Liver (tissue), 9 donors: ENCODE results near the gene ERBB4. TPM values are rescaled to one million over a fixed set of nuclear protein-coding genes. Genes with fewer than 3 reads are reported as not detected.

Experiments
- DNase-seq: peaks from one replicate; pipeline ENCODE4 v3.0.0-alpha.2; 2017; ENCODE audit warnings: low spot score
- H3K27ac ChIP-seq, 2 donors: one replicate each; pipeline ENCODE4 v1.7.0; 2013; ENCODE audit warnings: inconsistent platforms in 2 of 2, low read length in 2 of 2, control low read depth in 1 of 2, low read depth in 1 of 2, mild to moderate bottlenecking in 1 of 2
- H3K27me3 ChIP-seq, 4 donors: one replicate each; pipeline versions ENCODE4 v1.6.1 to v1.7.0; 2013; ENCODE audit warnings: low read length in 3 of 4, inconsistent platforms in 1 of 4, mild to moderate bottlenecking in 1 of 4, moderate library complexity in 1 of 4; ENCODE audit not compliant: control insufficient read depth in 4 of 4, insufficient read depth in 4 of 4
- H3K36me3 ChIP-seq, 4 donors: one replicate each; pipeline versions ENCODE4 v1.6.1 to v1.7.0; 2013; ENCODE audit warnings: low read length in 3 of 4, mild to moderate bottlenecking in 3 of 4, low read depth in 1 of 4, moderate library complexity in 1 of 4; ENCODE audit not compliant: control insufficient read depth in 4 of 4, insufficient read depth in 3 of 4
- H3K4me1 ChIP-seq, 4 donors: one replicate each; pipeline versions ENCODE4 v1.6.1 to v1.7.0; 2013; ENCODE audit warnings: low read length in 3 of 4, mild to moderate bottlenecking in 3 of 4, moderate library complexity in 1 of 4; ENCODE audit not compliant: control insufficient read depth in 4 of 4, insufficient read depth in 4 of 4
- H3K4me3 ChIP-seq, 3 donors: one replicate each; pipeline versions ENCODE4 v1.6.1 to v1.7.0; 2013; ENCODE audit warnings: low read length in 3 of 3, control low read depth in 1 of 3, low read depth in 1 of 3, mild to moderate bottlenecking in 1 of 3
- H3K9ac ChIP-seq, 2 donors: one replicate each; pipeline ENCODE4 v1.7.0; 2013; ENCODE audit warnings: low read length in 2 of 2, mild to moderate bottlenecking in 2 of 2, moderate library complexity in 2 of 2, control low read depth in 1 of 2, low read depth in 1 of 2
- H3K9me3 ChIP-seq, 4 donors: one replicate each; pipeline versions ENCODE4 v1.6.1 to v1.7.0; 2013; ENCODE audit warnings: low read length in 3 of 4; ENCODE audit not compliant: control insufficient read depth in 4 of 4
- ATF3 ChIP-seq: IDR thresholded peaks from 2 replicates; pipeline ENCODE4 v1.6.1; 2016; ENCODE audit warnings: antibody characterized with exemption
- CTCF ChIP-seq: fragments of 150-350 bp; IDR thresholded peaks from 2 replicates; pipeline ENCODE4 v1.5.1; 2017; ENCODE audit warnings: improper control_type of control experiment, low read depth, low read length; ENCODE audit not compliant: missing input control
- EGR1 ChIP-seq, 2 donors: IDR thresholded peaks; 2 replicates each; pipeline ENCODE4 v1.6.1; 2016 to 2018; ENCODE audit warnings: antibody characterized with exemption in 2 of 2, low read depth in 2 of 2
- FOXA1 ChIP-seq: IDR thresholded peaks from 2 replicates; pipeline ENCODE4 v1.6.1; 2016; ENCODE audit warnings: antibody characterized with exemption
- GABPA ChIP-seq, 2 donors: IDR thresholded peaks in 1 of 2; conservative IDR thresholded peaks in 1 of 2; 2 replicates each; pipeline ENCODE4 v1.6.1; 2016; ENCODE audit warnings: antibody characterized with exemption in 2 of 2, mild to moderate bottlenecking in 1 of 2, moderate library complexity in 1 of 2
- HNF4A ChIP-seq, 2 donors: conservative IDR thresholded peaks; 2 replicates each; pipeline ENCODE4 v1.6.1; 2016; ENCODE audit warnings: antibody characterized with exemption in 2 of 2, mild to moderate bottlenecking in 2 of 2
- HNF4G ChIP-seq: IDR thresholded peaks from 2 replicates; pipeline ENCODE4 v1.6.1; 2016; ENCODE audit warnings: antibody characterized with exemption
- JUND ChIP-seq, 2 donors: IDR thresholded peaks; 2 replicates each; pipeline ENCODE4 v1.6.1; 2016; ENCODE audit warnings: antibody characterized with exemption in 2 of 2
- NR2F2 ChIP-seq: IDR thresholded peaks from 2 replicates; pipeline ENCODE4 v1.6.1; 2016; ENCODE audit warnings: antibody characterized with exemption
- RAD21 ChIP-seq, 2 donors: IDR thresholded peaks; 2 replicates each; pipeline ENCODE4 v1.6.1; 2016; ENCODE audit warnings: antibody characterized with exemption in 2 of 2, mild to moderate bottlenecking in 2 of 2
- REST ChIP-seq: IDR thresholded peaks from 2 replicates; pipeline ENCODE4 v1.6.1; 2016; ENCODE audit warnings: antibody characterized with exemption, mild to moderate bottlenecking
- RXRA ChIP-seq, 2 donors: IDR thresholded peaks; 2 replicates each; pipeline ENCODE4 v1.6.1; 2017 to 2018; ENCODE audit warnings: antibody characterized with exemption in 2 of 2, mild to moderate bottlenecking in 1 of 2
- SP1 ChIP-seq: IDR thresholded peaks from 2 replicates; pipeline ENCODE4 v1.6.1; 2018; ENCODE audit warnings: antibody characterized with exemption, mild to moderate bottlenecking
- WGBS: extraction: QIAGEN DNeasy Blood & Tissue Kit; methylation state at CpG from one replicate; pipeline ENCODE4 v1.1.7; 2013; 5-methylcytosine and 5-hydroxymethylcytosine counted together
- polyA plus RNA-seq, 2 donors: library from polyadenylated mRNA; stranded (reverse) in 1 of 2; unstranded in 1 of 2; fragments of 200-250 nt in 1 of 2; fragments of >200 nt in 1 of 2; fragmentation: Nextera tagmentation in 1 of 2; extraction: Ambion mirVana in 1 of 2; gene quantifications; one replicate each; pipeline versions ENCODE4 v1.2.1 to v1.2.3, GENCODE V29; 2013 to 2015
- total RNA-seq, 2 donors: library from RNA; depleted of rRNA; stranded (reverse); fragments of >200 nt; gene quantifications; one replicate each; pipeline ENCODE4 v1.2.3, GENCODE V29; 2014
- TF ChIP-seq, protein P1 (sequence below): IDR thresholded peaks from 2 replicates; pipeline ENCODE4 v1.6.1; 2016; ENCODE audit warnings: antibody characterized with exemption
- donor health status: healthy.
- donor health status: healthy.
- donor health status: healthy.
- donor health status: healthy.
- donor health status: healthy.

The ERBB4 gene
- total and polyA plus RNA-seq, 4 donors = 0.03 to 0.42 TPM; not detected in 2

DNA sequence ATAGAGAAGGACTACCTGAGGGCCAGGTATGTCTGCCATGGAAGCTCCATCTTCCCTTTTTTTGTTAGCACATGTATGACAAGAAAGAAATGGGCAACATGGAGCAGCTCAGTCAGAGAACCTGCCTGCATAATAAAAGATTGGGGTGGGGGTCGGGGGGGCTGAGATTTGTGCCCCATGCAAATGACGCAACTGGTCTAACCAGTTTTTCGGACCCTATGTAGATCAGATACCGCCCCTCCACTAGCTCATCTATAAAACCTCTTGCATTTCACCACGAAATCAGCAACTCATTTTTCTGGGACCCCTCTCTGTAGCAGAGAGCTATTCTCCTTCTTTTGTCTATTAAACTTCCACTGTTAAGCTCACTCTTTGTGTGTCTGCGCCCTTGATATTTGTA, 657.2 kb downstream of the ERBB4 start:
- Histone ChIP-seq H3K4me3 (no peak overlapping the region), H3K27ac (no peak overlapping the region), H3K36me3 (no peaks in the 10 kb centered on the region), H3K27me3 (no peaks in the 10 kb centered on the region), H3K9me3 (no peaks in the 10 kb centered on the region), H3K4me1 (no peaks in the 10 kb centered on the region), H3K9ac (no peak overlapping the region)
- TF ChIP-seq JUND (IDR thresholded peaks at IDR 0.05) = no peak
- TF ChIP-seq FOXA1 = no peak
- TF ChIP-seq SP1 = no peak
- no peak for TF ChIP-seq NR2F2
- TF ChIP-seq RXRA (IDR thresholded peaks at IDR 0.05) = no peak
- TF ChIP-seq EGR1 (IDR thresholded peaks at IDR 0.05; ENCODE audit: low read depth in 2 of 2) = no peak
- no peak for TF ChIP-seq GABPA (IDR thresholded peaks at IDR 0.05 in 1 of 2, conservative IDR thresholded peaks at IDR 0.05 in 1 of 2)
- TF ChIP-seq CTCF = no peak
- no peak for TF ChIP-seq RAD21 (IDR thresholded peaks at IDR 0.05)
- TF ChIP-seq HNF4A (conservative IDR thresholded peaks at IDR 0.05) = no peak
- WGBS = 67% methylated on average over 6 of the region's 6 CpGs
- no peak for DNase-seq

- no peak for DNase-seq
- TF ChIP-seq GABPA (IDR thresholded peaks at IDR 0.05 in 1 of 2, conservative IDR thresholded peaks at IDR 0.05 in 1 of 2) = no peak
- TF ChIP-seq, protein P1, sequence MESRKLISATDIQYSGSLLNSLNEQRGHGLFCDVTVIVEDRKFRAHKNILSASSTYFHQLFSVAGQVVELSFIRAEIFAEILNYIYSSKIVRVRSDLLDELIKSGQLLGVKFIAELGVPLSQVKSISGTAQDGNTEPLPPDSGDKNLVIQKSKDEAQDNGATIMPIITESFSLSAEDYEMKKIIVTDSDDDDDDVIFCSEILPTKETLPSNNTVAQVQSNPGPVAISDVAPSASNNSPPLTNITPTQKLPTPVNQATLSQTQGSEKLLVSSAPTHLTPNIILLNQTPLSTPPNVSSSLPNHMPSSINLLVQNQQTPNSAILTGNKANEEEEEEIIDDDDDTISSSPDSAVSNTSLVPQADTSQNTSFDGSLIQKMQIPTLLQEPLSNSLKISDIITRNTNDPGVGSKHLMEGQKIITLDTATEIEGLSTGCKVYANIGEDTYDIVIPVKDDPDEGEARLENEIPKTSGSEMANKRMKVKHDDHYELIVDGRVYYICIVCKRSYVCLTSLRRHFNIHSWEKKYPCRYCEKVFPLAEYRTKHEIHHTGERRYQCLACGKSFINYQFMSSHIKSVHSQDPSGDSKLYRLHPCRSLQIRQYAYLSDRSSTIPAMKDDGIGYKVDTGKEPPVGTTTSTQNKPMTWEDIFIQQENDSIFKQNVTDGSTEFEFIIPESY = no peak
- no peaks in the 10 kb centered on the region for H3K27me3 ChIP-seq
Measured at GRCh38 chr2:211879323-211879722, 659.3 kb downstream of the ERBB4 start.

GRCh38 chr2:211877061-211877460, 661.5 kb downstream of the ERBB4 start:
- H3K9ac ChIP-seq = no peak overlapping the region
- TF ChIP-seq HNF4G (no peak), HNF4A (conservative IDR thresholded peaks at IDR 0.05) (no peak), ATF3 (no peak), REST (no peak), FOXA1 (no peak), RAD21 (IDR thresholded peaks at IDR 0.05) (no peak)
- H3K27me3 ChIP-seq = no peaks in the 10 kb centered on the region
- no peaks in the 10 kb centered on the region for H3K9me3 ChIP-seq
- H3K4me1 ChIP-seq = no peaks in the 10 kb centered on the region
- no peak for DNase-seq
- H3K36me3 ChIP-seq = no peaks in the 10 kb centered on the region
- no peak overlapping the region for H3K4me3 ChIP-seq
- H3K27ac ChIP-seq = no peak overlapping the region
- 67% methylated on average over 4 of the region's 4 CpGs for WGBS

More at GRCh38 chr2:211879323-211879722, 659.3 kb downstream of the ERBB4 start:
- Histone ChIP-seq H3K9ac (no peak overlapping the region), H3K4me3 (no peak overlapping the region), H3K36me3 (no peaks in the 10 kb centered on the region), H3K4me1 (no peaks in the 10 kb centered on the region), H3K9me3 (no peaks in the 10 kb centered on the region), H3K27ac (no peak overlapping the region)
